ENCODE results near the gene CCDC92. TPM values are rescaled to one million over a fixed set of nuclear protein-coding genes. Genes with fewer than 3 reads are reported as not detected.

CCDC92 gene
- total RNA-seq, 4 donors from 2014 or later, result 7.4 to 67.3 (median 32.8) TPM

GRCh38 chr12:123954647-123955350 is 17.8 kb downstream of the CCDC92 start:
- H3K27ac ChIP-seq, result no peak overlapping the region

GRCh38 chr12:123952037-123952436 is 20.6 kb downstream of the CCDC92 start:
- TF ChIP-seq POLR2A (IDR thresholded peaks at IDR 0.05), result no peak
- TF ChIP-seq CTCF (IDR thresholded peaks at IDR 0.05), result no peak
- H3K4me1 ChIP-seq, result no peaks in the 10 kb centered on the region
- no peaks in the 10 kb centered on the region for H3K27me3 ChIP-seq
- no peak overlapping the region for H3K27ac ChIP-seq
- H3K36me3 ChIP-seq, result no peaks in the 10 kb centered on the region
- H3K4me3 ChIP-seq, result no peak overlapping the region
- no peak for DNase-seq
- no peaks in the 10 kb centered on the region for H3K9me3 ChIP-seq
- intact Hi-C loops (cut with DNase I; ENCODE audit: low total_unique reads), result no loop called here

More at GRCh38 chr12:123954647-123955350, 17.8 kb downstream of the CCDC92 start:
- Histone ChIP-seq H3K27me3 (no peaks in the 10 kb centered on the region), H3K9me3 (no peaks in the 10 kb centered on the region), H3K36me3 (no peaks in the 10 kb centered on the region), H3K4me1 (no peaks in the 10 kb centered on the region), H3K4me3 (no peak overlapping the region)
- TF ChIP-seq CTCF (IDR thresholded peaks at IDR 0.05), result no peak
- TF ChIP-seq POLR2A (IDR thresholded peaks at IDR 0.05), result no peak
- no peak for DNase-seq
- intact Hi-C loops (cut with DNase I; ENCODE audit: low total_unique reads), result no loop called here

GRCh38 chr12:123951467-123951866 is 21.2 kb downstream of the CCDC92 start:
- DNase-seq, result no peak
- TF ChIP-seq POLR2A (IDR thresholded peaks at IDR 0.05) (no peak), CTCF (IDR thresholded peaks at IDR 0.05) (no peak)
- Histone ChIP-seq H3K27me3 (no peaks in the 10 kb centered on the region), H3K9me3 (no peaks in the 10 kb centered on the region), H3K27ac (no peak overlapping the region), H3K4me1 (no peaks in the 10 kb centered on the region), H3K36me3 (no peaks in the 10 kb centered on the region), H3K4me3 (no peak overlapping the region)
- intact Hi-C loops (cut with DNase I; ENCODE audit: low total_unique reads), result no loop called here

- intact Hi-C loops (cut with DNase I; ENCODE audit: low total_unique reads), result no loop called here
- Histone ChIP-seq H3K27me3 (no peaks in the 10 kb centered on the region), H3K4me1 (no peaks in the 10 kb centered on the region), H3K9me3 (no peaks in the 10 kb centered on the region), H3K4me3 (no peak overlapping the region), H3K27ac (no peak overlapping the region), H3K36me3 (no peaks in the 10 kb centered on the region)
- DNase-seq, result no peak
- TF ChIP-seq POLR2A (IDR thresholded peaks at IDR 0.05), result no peak
- TF ChIP-seq CTCF (IDR thresholded peaks at IDR 0.05), result no peak
Measured at GRCh38 chr12:123950476-123951349, 21.9 kb downstream of the CCDC92 start.

GRCh38 chr12:123949770-123950165 is 22.9 kb downstream of the CCDC92 start:
- Histone ChIP-seq H3K27ac (no peak overlapping the region), H3K4me3 (no peak overlapping the region), H3K9me3 (no peaks in the 10 kb centered on the region), H3K36me3 (no peaks in the 10 kb centered on the region), H3K27me3 (no peaks in the 10 kb centered on the region), H3K4me1 (no peaks in the 10 kb centered on the region)
- DNase-seq, result no peak
- TF ChIP-seq CTCF (IDR thresholded peaks at IDR 0.05), result no peak
- no peak for TF ChIP-seq POLR2A (IDR thresholded peaks at IDR 0.05)
- intact Hi-C loops (cut with DNase I; ENCODE audit: low total_unique reads), result no loop called here

Measured in uterus (tissue), 4 donors.